Right cardiac atrium (tissue), 5 donors: ENCODE results near the gene KIF26A. TPM values are rescaled to one million over a fixed set of nuclear protein-coding genes. Genes with fewer than 3 reads are reported as not detected.

Source experiments
- ATAC-seq, 2 donors: fragments of 200-7000 bp; cut with Tn5 transposase; one replicate each; pipeline versions ENCODE4 v1.8.0 to v1.9.1; 2020; ENCODE audit warnings: moderate library complexity in 2 of 2, mild to moderate bottlenecking in 1 of 2
- DNase-seq, 3 donors: peaks; one replicate each; pipeline ENCODE4 v3.0.0-alpha.2; 2020
- H3K27ac ChIP-seq: one replicate; pipeline ENCODE4 v1.5.1; 2013; ENCODE audit warnings: mild to moderate bottlenecking, low read length, control low read depth, moderate library complexity
- H3K27me3 ChIP-seq: one replicate; pipeline ENCODE4 v1.6.1; 2013; ENCODE audit not compliant: control insufficient read depth, insufficient read depth
- H3K4me1 ChIP-seq: one replicate; pipeline ENCODE4 v1.6.1; 2013; ENCODE audit warnings: low read length; ENCODE audit not compliant: control insufficient read depth, insufficient read depth
- H3K4me3 ChIP-seq: one replicate; pipeline ENCODE4 v1.5.1; 2013; ENCODE audit warnings: low read length, control low read depth
- H3K9me3 ChIP-seq: one replicate; pipeline ENCODE4 v1.6.1; 2013; ENCODE audit warnings: low read length; ENCODE audit not compliant: control insufficient read depth
- WGBS: extraction: QIAGEN DNeasy Blood & Tissue Kit; methylation state at CpG from one replicate; pipeline ENCODE4 v1.1.7; 2013; 5-methylcytosine and 5-hydroxymethylcytosine counted together
- intact Hi-C, 4 donors: fragments of 100-400 bp; cut with DNase I; formaldehyde crosslinking; loops; one replicate each; pipeline versions ENCODE4 v1.11.0 to v1.14.0; 2022 to 2023
- polyA plus RNA-seq: library from polyadenylated mRNA; stranded (reverse); fragments of 200-250 nt; gene quantifications from one replicate; pipeline ENCODE4 v1.2.3, GENCODE V29; 2013
- total RNA-seq, 4 donors: library from RNA; stranded (reverse); fragmentation: NEBNext Ultra II Directional; extraction: Animal tissue kit (Norgen Biotek cat#: 25700); gene quantifications; one replicate each; pipeline ENCODE4 v1.2.1, GENCODE V29; 2021
- donor health status: healthy with polysubstance abuse.
- donor health status: DM: no; HTN: yes; CAD: no.
- donor health status: DM: no; HTN: no; CAD: no.
- donor health status: DM: no; HTN: yes; CAD: no; lungs with severe emphysema.
- donor health status: DM: yes; HTN: yes; CAD: no.

Gene KIF26A
- total and polyA plus RNA-seq, 5 donors: 7.1 to 10.6 (median 9.7) TPM

DNA sequence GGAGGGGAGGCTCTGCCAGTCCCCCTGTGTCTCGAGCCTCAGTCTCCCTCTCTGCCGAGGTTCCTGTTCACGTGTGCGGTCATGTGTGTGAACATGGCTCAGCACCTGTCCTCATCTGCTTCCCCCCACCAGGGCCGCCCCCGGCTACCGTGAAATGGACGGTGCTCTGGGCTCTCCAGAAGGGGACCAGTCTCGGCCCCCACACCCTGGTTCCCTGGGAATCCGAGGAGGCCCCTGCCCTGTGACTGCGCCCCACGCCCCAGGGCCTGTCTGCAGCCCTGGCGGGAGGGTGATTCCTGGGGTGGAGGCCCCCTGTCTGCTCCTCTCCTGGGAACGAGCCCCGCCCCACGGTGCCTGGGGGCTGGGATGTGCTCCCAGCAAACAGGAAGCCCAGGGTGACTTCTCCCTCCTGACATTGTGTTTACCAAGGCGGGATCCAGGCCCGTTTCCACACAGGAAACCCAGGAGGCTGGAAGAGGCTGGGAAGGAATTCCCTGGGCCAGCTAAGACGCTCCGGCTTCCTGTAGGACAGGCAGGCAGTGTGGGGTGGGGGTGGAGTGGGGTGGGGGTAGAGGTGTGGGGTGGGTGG is 46.6 kb downstream of the KIF26A start:
- peak; percentile 38 to 79 for ATAC-seq

DNA sequence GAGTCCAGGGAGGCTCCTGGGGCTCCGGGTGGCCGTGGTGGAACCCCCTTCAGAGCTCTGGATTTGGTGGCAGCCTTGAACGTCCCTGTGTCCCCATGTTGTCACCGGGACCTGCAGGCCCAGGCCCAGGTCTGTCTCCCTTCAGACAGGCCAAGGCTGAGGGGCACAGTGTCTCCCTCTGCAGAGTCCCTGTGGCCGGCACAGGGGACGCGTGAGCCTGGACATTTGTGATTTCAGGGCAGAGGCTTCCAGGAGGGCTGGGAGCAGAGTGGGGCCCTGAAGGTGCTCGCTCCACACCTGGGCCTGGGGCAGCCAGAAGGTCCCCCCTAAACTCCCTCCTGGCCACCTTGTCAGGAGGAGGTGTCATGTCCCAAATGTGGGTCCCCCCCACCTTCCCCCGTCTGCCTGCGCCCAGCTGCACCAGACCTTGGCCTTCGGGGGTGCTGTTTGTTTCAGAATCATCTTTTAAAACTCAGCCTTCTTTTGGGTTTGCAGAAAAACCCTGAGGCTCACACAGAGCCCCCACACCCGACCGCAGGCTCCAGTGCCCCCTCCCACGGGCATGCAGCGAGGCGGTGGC is 47.6 kb downstream of the KIF26A start:
- H3K27ac ChIP-seq: no peak overlapping the region
- H3K4me1 ChIP-seq: no peaks in the 10 kb centered on the region
- H3K4me3 ChIP-seq: no peak overlapping the region
- intact Hi-C loops: no loop called here
- 77% methylated on average over 16 of the region's 16 CpGs for WGBS
- no peaks in the 10 kb centered on the region for H3K9me3 ChIP-seq
- peak in 1 of 3 donors; percentile 31 for DNase-seq
- H3K27me3 ChIP-seq: no peaks in the 10 kb centered on the region
- ATAC-seq: no peak

More for the DNA sequence above, 46.6 kb downstream of the KIF26A start:
- no peaks in the 10 kb centered on the region for H3K27me3 ChIP-seq
- H3K4me1 ChIP-seq: no peaks in the 10 kb centered on the region
- intact Hi-C loops: no loop called here
- no peaks in the 10 kb centered on the region for H3K9me3 ChIP-seq
- 48% methylated on average over 20 of the region's 20 CpGs for WGBS
- no peak overlapping the region for H3K4me3 ChIP-seq
- H3K27ac ChIP-seq: peak overlapping the region; percentile 23
- DNase-seq: peak; percentile 72 to 84 (median 80)

DNA sequence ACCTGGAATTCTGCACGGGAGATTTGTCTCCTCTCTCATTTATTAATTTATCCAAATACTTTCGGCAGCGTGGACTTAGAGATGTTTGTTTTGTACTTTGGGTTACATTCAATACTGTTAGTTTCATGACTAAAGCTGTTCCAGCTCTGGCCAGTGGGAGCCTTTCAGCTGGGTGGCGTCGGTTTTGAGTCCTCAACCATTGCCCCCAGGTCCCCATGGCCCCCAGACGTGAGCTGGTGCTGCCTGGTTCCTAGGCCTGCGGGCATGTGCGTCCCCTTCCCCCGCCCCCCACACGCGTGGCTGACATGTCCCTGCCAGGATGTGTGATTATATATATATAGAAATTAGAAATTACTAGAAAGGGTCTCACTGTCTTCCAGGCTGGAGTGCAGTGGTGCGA is 48.2 kb downstream of the KIF26A start:
- intact Hi-C loops: no loop called here
- Histone ChIP-seq H3K27me3 (no peaks in the 10 kb centered on the region), H3K9me3 (no peaks in the 10 kb centered on the region), H3K4me1 (no peaks in the 10 kb centered on the region), H3K27ac (no peak overlapping the region), H3K4me3 (no peak overlapping the region)
- WGBS: 79% methylated on average over 12 of the region's 12 CpGs
- peak in 1 of 3 donors; percentile 25 for DNase-seq
- ATAC-seq: no peak

DNA sequence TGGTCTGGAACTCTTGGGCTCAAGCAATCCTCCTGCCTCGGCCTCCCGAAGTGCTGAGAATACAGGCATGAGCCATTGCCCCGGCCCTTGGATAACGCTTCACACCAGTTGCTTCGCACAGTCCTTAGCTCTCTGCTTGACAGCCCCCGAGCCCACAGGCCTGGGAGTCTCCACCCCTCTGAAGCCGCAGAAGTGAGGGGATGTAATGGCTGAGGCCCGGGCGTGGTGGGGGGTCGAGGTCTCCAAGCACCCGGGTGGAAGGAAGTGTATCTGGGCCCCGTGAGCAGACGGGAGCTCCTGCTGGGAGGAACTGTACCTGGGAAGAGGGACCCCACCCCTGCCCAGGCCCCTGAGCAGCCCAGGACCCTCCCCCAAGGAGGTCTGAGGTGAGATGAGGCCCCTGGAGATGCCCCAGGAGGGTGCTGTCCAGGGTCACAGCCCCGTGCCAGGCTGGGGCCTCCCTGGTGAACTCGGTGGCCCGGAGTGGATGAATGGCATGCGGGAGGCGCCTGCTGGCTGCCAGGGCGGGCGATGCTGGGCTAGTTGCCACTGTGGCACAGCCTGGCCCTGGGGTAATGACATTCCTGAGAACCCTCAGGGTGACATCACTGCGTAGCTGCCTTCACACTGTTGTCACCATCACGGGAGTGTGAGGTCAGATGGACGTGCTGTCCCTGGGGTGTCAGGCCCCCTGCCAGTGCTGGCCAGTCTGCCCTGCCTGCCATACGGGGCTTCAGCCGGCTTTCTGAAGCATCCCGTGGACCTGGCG is 48.9 kb downstream of the KIF26A start:
- H3K27ac ChIP-seq: no peak overlapping the region
- no peaks in the 10 kb centered on the region for H3K4me1 ChIP-seq
- 66% methylated on average over 27 of the region's 27 CpGs for WGBS
- ATAC-seq (peak; percentile 7 to 30), DNase-seq (peak in 2 of 3 donors; percentile 58 to 64)
- no peaks in the 10 kb centered on the region for H3K9me3 ChIP-seq
- H3K27me3 ChIP-seq: no peaks in the 10 kb centered on the region
- no peak overlapping the region for H3K4me3 ChIP-seq
- intact Hi-C loops: no loop called here

DNA sequence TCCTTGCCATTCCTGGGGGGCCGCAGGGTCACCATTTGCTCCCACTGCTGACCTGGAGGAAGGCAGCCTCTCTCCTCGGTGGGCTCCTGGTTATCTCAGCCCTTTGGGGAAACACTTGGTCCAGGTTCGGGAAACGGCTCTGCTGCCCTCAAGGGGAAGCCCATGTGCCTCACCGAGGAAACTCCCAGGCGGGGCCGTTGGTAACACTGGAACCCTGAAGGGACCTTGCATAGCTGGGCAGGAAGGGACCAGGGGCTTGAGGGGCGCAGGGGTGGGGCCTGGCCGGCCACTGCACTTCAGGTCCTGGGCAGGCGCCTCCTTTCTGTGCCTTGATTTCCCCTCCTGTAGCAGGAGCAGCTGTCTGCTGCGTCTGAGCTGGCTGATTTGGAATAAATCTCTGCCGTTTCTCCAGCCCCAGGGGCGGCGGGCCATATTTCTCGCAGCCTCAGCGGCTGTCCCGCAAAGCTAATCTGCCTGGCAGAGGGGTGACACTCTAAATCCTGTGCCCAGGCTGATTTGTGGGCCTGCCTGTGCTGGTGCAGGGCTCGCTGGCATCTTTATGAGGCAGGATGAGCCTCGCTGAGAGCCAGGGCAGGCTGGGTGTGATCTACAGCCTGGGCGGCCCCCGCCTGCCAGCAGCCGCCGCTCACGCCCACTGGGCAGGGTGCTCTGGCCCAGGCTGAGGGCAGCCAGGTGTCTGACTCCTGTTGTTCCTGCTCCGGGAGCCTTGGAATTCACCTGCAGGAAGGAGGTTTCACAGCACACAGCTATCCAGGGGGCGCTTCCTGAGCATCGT is 49.7 kb downstream of the KIF26A start:
- intact Hi-C loops: no loop called here
- WGBS: 70% methylated on average over 27 of the region's 27 CpGs

DNA sequence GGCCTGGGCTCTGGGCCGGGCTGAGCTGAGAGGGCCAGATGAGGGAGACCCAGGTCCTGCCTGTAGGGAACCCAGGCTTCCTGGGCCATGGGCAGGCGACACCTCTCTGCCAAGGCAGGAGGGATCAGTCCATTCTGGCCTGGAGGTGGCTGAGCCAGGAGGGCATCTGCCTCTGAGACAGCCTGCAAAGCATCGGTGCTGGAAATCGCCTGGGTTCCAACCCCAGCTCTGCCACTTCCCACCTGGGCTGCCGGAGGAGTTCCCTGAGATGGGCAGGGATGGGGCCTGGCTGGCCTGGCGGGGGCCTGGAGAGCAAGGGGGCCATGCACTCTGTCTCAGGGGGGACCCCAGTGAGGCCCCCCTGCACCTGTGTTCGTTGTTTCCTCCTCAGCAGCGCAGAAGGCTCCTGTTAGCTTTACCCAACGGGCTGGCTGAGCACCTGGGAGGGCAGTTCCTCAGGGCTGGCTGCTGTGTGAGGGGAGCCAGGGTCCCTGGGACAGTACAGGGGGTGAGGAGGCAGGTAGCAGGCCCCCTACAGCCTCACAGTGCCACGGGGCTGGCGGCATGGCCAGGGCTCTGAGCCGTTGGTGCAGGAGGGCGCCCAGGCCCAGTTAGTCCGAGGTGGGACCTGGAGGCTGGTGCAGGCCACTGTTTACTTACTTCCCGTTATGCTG is 50.5 kb downstream of the KIF26A start:
- no peak overlapping the region for H3K4me3 ChIP-seq
- no peaks in the 10 kb centered on the region for H3K9me3 ChIP-seq
- H3K27me3 ChIP-seq: no peaks in the 10 kb centered on the region
- DNase-seq (no peak), ATAC-seq (no peak)
- no peaks in the 10 kb centered on the region for H3K4me1 ChIP-seq
- H3K27ac ChIP-seq: no peak overlapping the region
- intact Hi-C loops: no loop called here
- 87% methylated on average over 15 of the region's 15 CpGs for WGBS

More for the DNA sequence above, 49.7 kb downstream of the KIF26A start:
- Histone ChIP-seq H3K4me1 (no peaks in the 10 kb centered on the region), H3K27ac (no peak overlapping the region), H3K4me3 (no peak overlapping the region), H3K9me3 (no peaks in the 10 kb centered on the region), H3K27me3 (no peaks in the 10 kb centered on the region)
- ATAC-seq (no peak), DNase-seq (peak in 1 of 3 donors; percentile 48)

DNA sequence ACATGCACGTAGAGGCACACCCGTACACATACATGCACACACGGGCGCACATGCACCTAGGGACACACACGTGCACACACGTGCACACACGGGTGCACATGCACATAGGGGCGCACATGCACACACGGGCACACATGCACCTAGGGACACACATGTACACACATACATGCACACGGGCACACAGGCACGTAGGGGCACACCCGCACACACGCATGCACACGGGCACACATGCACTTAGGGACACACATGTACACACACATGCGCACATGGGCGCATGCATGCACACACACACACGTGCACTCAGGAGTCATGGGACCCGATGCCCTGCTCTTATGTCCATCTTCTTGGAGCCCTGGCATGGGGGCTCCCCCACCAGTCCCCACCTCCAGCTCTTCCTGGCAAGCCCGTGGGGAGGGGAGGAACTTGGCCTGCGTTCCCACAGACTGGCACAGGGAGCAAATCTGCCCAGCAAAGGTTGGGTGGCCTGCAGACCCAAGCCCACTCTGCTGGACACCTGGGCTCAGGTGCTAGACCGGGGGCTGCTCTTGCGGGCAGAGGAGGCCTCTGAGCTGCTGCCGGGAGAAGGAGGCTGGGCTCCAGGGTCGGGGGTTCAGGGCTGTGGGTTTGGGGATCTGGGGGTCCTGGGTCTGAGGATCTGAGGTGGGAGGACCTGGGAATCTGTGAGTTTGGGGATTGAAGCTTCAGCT is 51.4 kb downstream of the KIF26A start:
- Histone ChIP-seq H3K4me1 (no peaks in the 10 kb centered on the region), H3K27me3 (no peaks in the 10 kb centered on the region), H3K27ac (no peak overlapping the region), H3K4me3 (no peak overlapping the region), H3K9me3 (no peaks in the 10 kb centered on the region)
- DNase-seq: peak in 1 of 3 donors; percentile 29
- intact Hi-C loops: no loop called here
- 91% methylated on average over 24 of the region's 24 CpGs for WGBS
- no peak for ATAC-seq

DNA sequence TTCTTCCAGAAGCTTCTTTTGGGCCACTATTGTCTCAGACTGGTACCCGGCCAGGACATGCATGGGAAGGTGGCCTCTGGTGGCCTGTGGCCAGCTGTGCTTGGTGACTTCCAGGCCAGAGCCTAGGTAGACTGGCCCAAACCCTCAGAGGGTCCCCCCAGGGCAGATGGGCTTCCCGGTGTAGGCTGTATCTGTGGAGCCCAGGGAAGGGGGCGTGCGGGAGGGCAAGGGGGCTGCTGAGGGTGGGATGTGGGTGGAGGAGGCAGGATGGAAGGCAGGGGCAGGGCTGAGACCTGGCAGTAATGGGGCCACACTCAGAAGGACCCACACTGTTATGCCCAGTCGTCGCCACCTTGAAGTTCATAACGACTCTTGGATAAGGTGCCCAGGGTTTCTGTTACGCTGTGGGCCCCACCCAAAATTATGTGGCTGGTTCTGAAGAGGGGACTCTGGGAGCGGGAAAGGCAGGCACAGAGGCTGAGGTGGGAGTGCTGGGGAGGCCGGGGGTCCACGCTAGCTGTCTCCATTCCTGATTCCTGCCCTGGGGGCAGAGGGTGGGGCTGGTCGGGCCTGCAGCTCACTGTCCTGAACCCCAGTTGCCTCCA is 52.1 kb downstream of the KIF26A start:
- no peaks in the 10 kb centered on the region for H3K4me1 ChIP-seq
- 86% methylated on average over 12 of the region's 12 CpGs for WGBS
- no peak overlapping the region for H3K4me3 ChIP-seq
- DNase-seq (peak in 1 of 3 donors; percentile 39), ATAC-seq (no peak)
- H3K27ac ChIP-seq: no peak overlapping the region
- H3K9me3 ChIP-seq: no peaks in the 10 kb centered on the region
- H3K27me3 ChIP-seq: no peaks in the 10 kb centered on the region
- intact Hi-C loops: no loop called here

DNA sequence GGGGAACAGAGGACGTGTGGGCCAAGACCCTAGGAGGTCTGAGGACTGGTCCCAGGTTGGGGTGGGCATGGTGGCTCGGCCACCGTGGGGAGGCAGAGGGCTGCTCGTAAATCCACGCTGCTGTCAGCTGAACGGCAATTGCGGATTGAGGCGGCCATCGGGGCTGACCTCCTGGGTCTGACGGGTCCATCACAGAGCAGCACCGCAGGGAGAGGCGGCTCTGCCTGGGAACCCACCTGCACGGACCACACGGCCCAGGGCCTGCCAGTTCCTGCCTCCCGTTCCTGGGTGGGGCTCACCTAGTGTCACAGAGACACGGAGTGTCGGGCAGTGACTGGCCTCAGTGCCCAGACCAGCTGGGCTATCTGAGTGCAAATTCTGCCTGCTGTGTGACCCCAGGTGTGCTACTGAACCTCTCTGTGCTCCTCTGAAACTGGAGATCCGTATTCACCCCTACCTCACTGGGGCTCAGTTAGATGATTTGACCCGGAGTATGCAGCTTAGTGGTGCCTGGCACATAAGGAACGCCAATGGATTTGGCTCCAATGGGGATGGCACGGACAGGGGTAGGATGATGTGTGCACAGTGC is 53.1 kb downstream of the KIF26A start:
- 76% methylated on average over 21 of the region's 21 CpGs for WGBS
- Histone ChIP-seq H3K27me3 (no peaks in the 10 kb centered on the region), H3K9me3 (no peaks in the 10 kb centered on the region), H3K4me1 (no peaks in the 10 kb centered on the region), H3K27ac (no peak overlapping the region), H3K4me3 (no peak overlapping the region)
- intact Hi-C loops: no loop called here
- ATAC-seq (no peak), DNase-seq (peak in 1 of 3 donors; percentile 10)
